ENCODE results near the gene TNFRSF14.

TNFRSF14 gene

GRCh38 chr1:2605509-2606395 is 49.6 kb downstream of the TNFRSF14 start:
- no peak for TF ChIP-seq CTCF (IDR thresholded peaks at IDR 0.05)

- TF ChIP-seq CTCF (IDR thresholded peaks at IDR 0.05), result no peak
Observed at GRCh38 chr1:2606396-2606880, 50.3 kb downstream of the TNFRSF14 start.

GRCh38 chr1:2606881-2607621 is 50.9 kb downstream of the TNFRSF14 start:
- TF ChIP-seq CTCF (IDR thresholded peaks at IDR 0.05), result no peak

GRCh38 chr1:2607641-2608091 is 51.5 kb downstream of the TNFRSF14 start:
- no peak for TF ChIP-seq CTCF (IDR thresholded peaks at IDR 0.05)

- TF ChIP-seq CTCF (IDR thresholded peaks at IDR 0.05), result no peak
Observed at GRCh38 chr1:2609319-2610035, 53.3 kb downstream of the TNFRSF14 start.

DNA sequence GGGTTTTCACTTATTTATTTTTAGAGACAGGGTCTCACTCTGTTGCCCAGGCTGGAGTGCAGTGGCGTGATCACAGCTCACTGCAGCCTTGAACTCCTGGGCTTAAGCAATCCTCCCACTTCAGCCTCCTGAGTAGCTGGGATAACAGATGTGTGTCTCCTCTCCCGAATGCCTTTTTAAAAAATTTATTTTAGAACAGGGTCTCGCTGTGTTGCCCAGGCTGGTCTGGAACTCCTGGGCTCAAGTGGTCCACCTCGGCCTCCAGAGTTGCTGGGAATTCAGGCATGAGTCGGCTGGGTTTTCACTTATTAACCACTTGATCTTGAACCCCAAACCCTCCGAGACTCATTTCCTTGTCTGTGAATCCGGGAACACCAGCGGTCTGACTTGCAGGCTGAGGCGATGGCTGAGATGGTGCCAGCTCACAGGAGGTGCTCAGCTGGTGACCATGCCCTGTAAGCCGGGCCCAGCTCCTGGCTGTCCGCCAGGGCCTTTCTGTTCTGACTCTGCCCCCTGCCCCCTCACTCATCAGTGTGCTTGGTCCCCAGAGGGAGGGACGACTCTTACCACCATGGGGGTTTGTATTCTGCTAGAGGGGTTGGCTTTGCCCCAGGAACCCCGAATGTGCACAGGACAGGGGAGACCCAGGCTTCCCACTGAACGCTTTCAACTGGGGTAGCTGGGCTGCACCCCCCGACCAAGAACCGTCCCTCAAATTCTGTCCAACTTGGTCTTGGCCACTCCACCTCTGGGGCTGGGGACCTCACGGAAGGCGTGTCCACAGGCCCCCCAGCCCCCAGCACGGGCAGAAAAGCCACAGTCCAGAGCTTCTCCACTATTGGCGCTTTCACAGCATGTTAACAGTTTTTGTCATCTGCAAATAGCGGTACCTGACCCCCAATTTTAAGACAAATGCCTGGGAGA is 54.1 kb downstream of the TNFRSF14 start:
- no peak for TF ChIP-seq CTCF (IDR thresholded peaks at IDR 0.05)

Data from LNCAP (cell line).